ENCODE measurements around the gene HSPB1. TPM values are rescaled to one million over a fixed set of nuclear protein-coding genes. Genes with fewer than 3 reads are reported as not detected.

Gene HSPB1
- total and polyA plus RNA-seq, 2 of the 13 experiments (the other 11 are each of a cell fraction or from before 2014, with no cell fraction given): 21.0 to 38.6 TPM

DNA sequence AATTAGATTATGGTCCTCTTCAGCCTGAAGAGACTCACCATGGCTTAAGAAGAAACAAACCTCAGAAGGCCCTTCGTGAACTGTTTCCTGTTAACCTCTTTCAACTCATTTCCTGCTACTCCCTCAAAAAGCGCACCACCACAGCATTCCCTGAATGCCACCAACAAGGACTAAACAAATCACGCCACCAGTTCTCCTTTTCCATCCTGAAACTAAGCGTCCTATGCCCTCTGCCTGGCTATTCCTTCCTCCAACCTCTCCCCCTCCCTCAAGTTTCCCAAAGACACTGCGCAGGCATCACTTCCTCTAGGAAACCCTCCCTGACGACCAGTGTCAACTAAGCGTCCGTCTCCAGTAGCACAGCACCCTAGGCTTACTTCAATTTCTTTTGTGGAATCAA, 44.3 kb downstream of the HSPB1 start:
- no peak for FAIRE-seq
- Histone ChIP-seq H3K9me3 (ENCODE audit: low read length) (no peaks in the 10 kb centered on the region), H3K27me3 (ENCODE audit: control insufficient read depth in 1 of 2, insufficient read depth in 2 of 2, low read length in 2 of 2) (no peaks in the 10 kb centered on the region), H3K4me1 (ENCODE audit: insufficient read depth, low read length) (peaks cover 85% of the 10 kb centered on the region), H2AFZ (ENCODE audit: low read length) (no peak overlapping the region), H3K27ac (ENCODE audit: extremely low read length, insufficient read depth, low read length) (no peak overlapping the region), H3K9ac (ENCODE audit: insufficient read depth, low read depth, low read length) (no peak overlapping the region), H3K4me3 (replicated peaks in 1 of 3; ENCODE audit: insufficient read depth in 1 of 3, low read depth in 2 of 3, low read length in 3 of 3) (no peak overlapping the region), H3K4me2 (ENCODE audit: low read depth, low read length) (no peak overlapping the region), H3K36me3 (replicated peaks in 1 of 2; ENCODE audit: control insufficient read depth in 1 of 2, insufficient read depth in 2 of 2, low read length in 2 of 2) (peaks cover 17 to 65% of the 10 kb centered on the region in 2 experiments), H3K79me2 (ENCODE audit: insufficient read depth, low read length) (peaks cover 81% of the 10 kb centered on the region), H4K20me1 (ENCODE audit: insufficient read depth, low read length) (peaks cover 38% of the 10 kb centered on the region)
- POLR2A ChIA-PET: no interaction called here
- no peak for ATAC-seq
- no TSS peak for BruUV-seq (replicated peaks)
- intact Hi-C loops (cut with micrococcal nuclease; ENCODE audit: unreplicated experiment): no loop called here
- CTCF ChIA-PET (ENCODE audit: low intra/inter-chr PET ratio, low total read pairs): no interaction called here
- TF ChIP-seq ZNF556 (CRISPR knock-in tag; IDR thresholded peaks at IDR 0.05; ENCODE audit: borderline replicate concordance) (no peak), E2F2 (CRISPR knock-in tag; IDR thresholded peaks at IDR 0.05; ENCODE audit: borderline replicate concordance) (no peak), POLR2A (IDR thresholded peaks at IDR 0.05; ENCODE audit: insufficient read depth in 1 of 2, low read depth in 2 of 2, low read length in 2 of 2) (0 out of 4 replicates have a peak, but pooled peaks of 1 of the 2 experiments have one; percentile 7)
- DNase-seq (ENCODE audit: low spot score): no peak
- 98% methylated on average over 8 of the region's 8 CpGs for WGBS (ENCODE audit: low lambda C conversion rate)
- in situ Hi-C loops (cut with HindIII; ENCODE audit: extremely low pct_ligation_motif_present, low pct_unique_long_range_greater_than_20kb): no loop called here

DNA sequence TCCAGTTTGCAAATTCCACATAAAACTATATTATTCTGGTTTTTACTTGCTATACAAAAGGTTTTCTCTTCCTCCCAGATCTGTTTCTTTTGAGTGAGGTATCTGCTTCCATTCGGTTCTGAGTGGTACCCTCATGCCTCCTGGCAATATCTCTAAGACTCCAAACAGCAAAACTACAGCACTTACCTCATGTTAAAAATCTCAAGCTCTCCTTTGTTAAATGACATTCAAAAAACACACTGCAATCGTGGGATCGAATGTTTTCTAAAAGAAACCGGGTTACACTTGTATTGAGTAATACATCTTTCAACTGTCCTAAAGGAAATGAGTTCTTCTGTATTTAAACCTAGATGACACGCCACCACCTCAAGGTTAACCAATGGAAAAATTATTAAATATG, 45.2 kb downstream of the HSPB1 start:
- TF ChIP-seq ZFX (CRISPR knock-in tag; IDR thresholded peaks at IDR 0.05; ENCODE audit: low read depth) (no peak), MYPOP (CRISPR knock-in tag; IDR thresholded peaks at IDR 0.05) (no peak), BRD4 (CRISPR knock-in tag; IDR thresholded peaks at IDR 0.05) (no peak)
- H3K9ac ChIP-seq (ENCODE audit: insufficient read depth, low read depth, low read length): no peak overlapping the region
- no peak overlapping the region for H3K4me2 ChIP-seq (ENCODE audit: low read depth, low read length)
- peaks cover 46% of the 10 kb centered on the region for H4K20me1 ChIP-seq (ENCODE audit: insufficient read depth, low read length)
- BruUV-seq (replicated peaks): no TSS peak
- 94% methylated on average over 5 of the region's 5 CpGs for WGBS (ENCODE audit: low lambda C conversion rate)
- peaks cover 81% of the 10 kb centered on the region for H3K79me2 ChIP-seq (ENCODE audit: insufficient read depth, low read length)
- FAIRE-seq (no peak), ATAC-seq (no peak), DNase-seq (ENCODE audit: low spot score) (no peak)
- peaks cover 17 to 65% of the 10 kb centered on the region in 2 experiments for H3K36me3 ChIP-seq (replicated peaks in 1 of 2; ENCODE audit: control insufficient read depth in 1 of 2, insufficient read depth in 2 of 2, low read length in 2 of 2)
- H3K27ac ChIP-seq (ENCODE audit: extremely low read length, insufficient read depth, low read length): no peak overlapping the region
- no peak overlapping the region for H2AFZ ChIP-seq (ENCODE audit: low read length)
- intact Hi-C loops (cut with micrococcal nuclease; ENCODE audit: unreplicated experiment) (no loop called here), in situ Hi-C loops (cut with HindIII; ENCODE audit: extremely low pct_ligation_motif_present, low pct_unique_long_range_greater_than_20kb) (no loop called here)
- no peak overlapping the region for H3K4me3 ChIP-seq (replicated peaks in 1 of 3; ENCODE audit: insufficient read depth in 1 of 3, low read depth in 2 of 3, low read length in 3 of 3)
- H3K27me3 ChIP-seq (ENCODE audit: control insufficient read depth in 1 of 2, insufficient read depth in 2 of 2, low read length in 2 of 2): no peaks in the 10 kb centered on the region
- H3K4me1 ChIP-seq (ENCODE audit: insufficient read depth, low read length): peaks cover 87% of the 10 kb centered on the region
- no peaks in the 10 kb centered on the region for H3K9me3 ChIP-seq (ENCODE audit: low read length)
- POLR2A ChIA-PET: interaction anchor here (1.1 kb wide), 1 partner anchor 11 kb away, joined by 4 read pairs; the partner anchor contains the start of gene YWHAG
- CTCF ChIA-PET (ENCODE audit: low intra/inter-chr PET ratio, low total read pairs): interaction anchor here (0.6 kb wide), 1 partner anchor 67 kb away, joined by 3 read pairs; no protein-coding TSS in a partner anchor

All from HepG2 (cell line).